Keratinocyte (primary cell): ENCODE results near the gene PLXNA2. TPM values are rescaled to one million over a fixed set of nuclear protein-coding genes. Genes with fewer than 3 reads are reported as not detected.

Source experiments
- DNase-seq: peaks from one replicate; pipeline ENCODE4 v3.0.0-alpha.2; 2011; ENCODE audit warnings: low read depth, missing footprints, low spot score
- FAIRE-seq: peaks from 2 replicates; lab custom pipeline; 2011; peaks lifted over from hg19 to GRCh38; lab: Jason Lieb, UNC
- H2AFZ ChIP-seq: 2 replicates; pipeline ENCODE4 v1.6.0; 2012; ENCODE audit warnings: low read length, control low read depth, inconsistent platforms; ENCODE audit not compliant: control insufficient read depth
- H3K27ac ChIP-seq: 2 replicates; pipeline ENCODE4 v1.5.1; 2011; ENCODE audit warnings: low read length; ENCODE audit not compliant: control insufficient read depth, insufficient read depth
- H3K27me3 ChIP-seq: 3 replicates; pipeline ENCODE4 v1.6.0; 2011; ENCODE audit warnings: low read length; ENCODE audit not compliant: control insufficient read depth, insufficient read depth; ENCODE audit errors: extremely low read depth
- H3K36me3 ChIP-seq, 2 experiments: 2 replicates in 1 of 2; 3 replicates in 1 of 2; pipeline ENCODE4 v1.5.1; 2011; ENCODE audit warnings: low read length in 2 of 2, mild to moderate bottlenecking in 1 of 2; ENCODE audit not compliant: control insufficient read depth in 2 of 2, insufficient read depth in 2 of 2; ENCODE audit errors: extremely low read depth in 1 of 2
- H3K4me1 ChIP-seq: 3 replicates; pipeline ENCODE4 v1.5.1; 2011; ENCODE audit warnings: low read length; ENCODE audit not compliant: control insufficient read depth, insufficient read depth; ENCODE audit errors: extremely low read depth
- H3K4me2 ChIP-seq: 3 replicates; pipeline ENCODE4 v1.6.0; 2011; ENCODE audit warnings: low read depth, low read length; ENCODE audit not compliant: control insufficient read depth, insufficient read depth; ENCODE audit errors: extremely low read depth
- H3K4me3 ChIP-seq, 3 experiments: fragments of 200-600 bp in 1 of 3; sonication (generic) in 1 of 3; 2 replicates in 2 of 3; 3 replicates in 1 of 3; pipeline ENCODE4 v1.5.1; 2011 to 2016; ENCODE audit warnings: low read length in 3 of 3, mild to moderate bottlenecking in 3 of 3, control low read depth in 2 of 3, inconsistent platforms in 1 of 3, low read depth in 1 of 3, mixed read lengths in 1 of 3, mixed run types in 1 of 3, moderate library complexity in 1 of 3; ENCODE audit not compliant: control insufficient read depth in 2 of 3, insufficient read depth in 2 of 3; ENCODE audit errors: extremely low read depth in 1 of 3
- H3K79me2 ChIP-seq: 2 replicates; pipeline ENCODE4 v1.6.0; 2012; ENCODE audit warnings: low read length; ENCODE audit not compliant: control insufficient read depth, insufficient read depth
- H3K9ac ChIP-seq: 3 replicates; pipeline ENCODE4 v1.6.0; 2011; ENCODE audit warnings: low read length; ENCODE audit not compliant: control insufficient read depth, insufficient read depth; ENCODE audit errors: extremely low read depth
- H3K9me1 ChIP-seq: 3 replicates; pipeline ENCODE4 v1.6.0; 2011; ENCODE audit warnings: low read length; ENCODE audit not compliant: control insufficient read depth, insufficient read depth; ENCODE audit errors: extremely low read depth
- H3K9me3 ChIP-seq: 2 replicates; pipeline ENCODE4 v1.5.1; 2012; ENCODE audit warnings: low read depth, low read length; ENCODE audit not compliant: control insufficient read depth
- H4K20me1 ChIP-seq: 3 replicates; pipeline ENCODE4 v1.6.0; 2011; ENCODE audit warnings: low read length; ENCODE audit not compliant: control insufficient read depth, insufficient read depth; ENCODE audit errors: extremely low read depth
- EZH2 ChIP-seq: IDR thresholded peaks from one replicate; pipeline ENCODE4 v1.6.1; 2012; ENCODE audit warnings: inconsistent platforms, mild to moderate bottlenecking, low read length, moderate library complexity
- dilution Hi-C: fragments of 300-500 bp; cut with MboI; formaldehyde crosslinking; loops from one replicate; pipeline ENCODE4 v1.7.0; 2020; ENCODE audit warnings: low sequenced_read_pairs; ENCODE audit not compliant: extremely low pct_ligation_motif_present
- polyA plus RNA-seq, 5 experiments: library from polyadenylated mRNA; depleted of rRNA in 3 of 5; stranded (reverse) in 3 of 5; stranded (forward) in 1 of 5; unstranded in 1 of 5; fragments of >200 nt; gene quantifications; 1 replicate in 1 of 5; 2 replicates in 3 of 5; 3 replicates in 1 of 5; pipeline versions ENCODE4 v1.2.1 to v1.2.3, GENCODE V29; 2011 to 2012; ENCODE audit warnings: missing spikeins in 2 of 5, low read depth in 1 of 5, low replicate concordance in 1 of 5
- TF ChIP-seq, protein P1 (sequence below), 3 experiments: IDR thresholded peaks in 1 of 3; conservative IDR thresholded peaks in 1 of 3; optimal IDR thresholded peaks in 1 of 3; 2 replicates in 2 of 3; 3 replicates in 1 of 3; pipeline versions ENCODE3 to v1.5.1; 2011; ENCODE audit warnings: low read length in 3 of 3, mild to moderate bottlenecking in 3 of 3, moderate library complexity in 2 of 3, control low read depth in 1 of 3, inconsistent platforms in 1 of 3; ENCODE audit not compliant: insufficient read depth in 2 of 3; ENCODE audit errors: extremely low read depth in 1 of 3

The PLXNA2 gene
- polyA plus RNA-seq, 1 donor (not counting 4 experiments of a cell fraction or from before 2014, with no cell fraction given) = 6.7 TPM

DNA sequence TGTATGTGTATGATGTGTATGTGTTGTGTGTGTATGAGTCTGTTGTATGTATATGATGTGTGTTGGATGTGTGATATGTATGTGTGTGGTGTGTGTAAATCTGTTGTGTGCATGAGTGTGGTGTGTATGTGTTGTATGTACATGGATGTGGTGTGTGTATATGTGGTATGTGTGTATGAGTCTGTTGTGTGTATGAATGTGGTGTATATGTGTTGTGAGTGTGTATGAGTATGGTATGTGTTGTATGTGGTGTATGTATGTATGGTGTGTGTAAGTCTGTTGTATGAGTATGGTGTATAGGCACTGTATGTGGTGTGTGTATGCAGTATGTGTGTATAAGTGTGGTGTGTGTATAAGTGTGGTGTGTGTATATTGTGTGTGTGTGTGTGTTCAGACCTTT lies 95.0 kb downstream of the PLXNA2 start:
- TF ChIP-seq EZH2 = no peak
- TF ChIP-seq, protein P1, sequence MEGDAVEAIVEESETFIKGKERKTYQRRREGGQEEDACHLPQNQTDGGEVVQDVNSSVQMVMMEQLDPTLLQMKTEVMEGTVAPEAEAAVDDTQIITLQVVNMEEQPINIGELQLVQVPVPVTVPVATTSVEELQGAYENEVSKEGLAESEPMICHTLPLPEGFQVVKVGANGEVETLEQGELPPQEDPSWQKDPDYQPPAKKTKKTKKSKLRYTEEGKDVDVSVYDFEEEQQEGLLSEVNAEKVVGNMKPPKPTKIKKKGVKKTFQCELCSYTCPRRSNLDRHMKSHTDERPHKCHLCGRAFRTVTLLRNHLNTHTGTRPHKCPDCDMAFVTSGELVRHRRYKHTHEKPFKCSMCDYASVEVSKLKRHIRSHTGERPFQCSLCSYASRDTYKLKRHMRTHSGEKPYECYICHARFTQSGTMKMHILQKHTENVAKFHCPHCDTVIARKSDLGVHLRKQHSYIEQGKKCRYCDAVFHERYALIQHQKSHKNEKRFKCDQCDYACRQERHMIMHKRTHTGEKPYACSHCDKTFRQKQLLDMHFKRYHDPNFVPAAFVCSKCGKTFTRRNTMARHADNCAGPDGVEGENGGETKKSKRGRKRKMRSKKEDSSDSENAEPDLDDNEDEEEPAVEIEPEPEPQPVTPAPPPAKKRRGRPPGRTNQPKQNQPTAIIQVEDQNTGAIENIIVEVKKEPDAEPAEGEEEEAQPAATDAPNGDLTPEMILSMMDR (optimal IDR thresholded peaks at IDR 0.05 in 1 of 3, IDR thresholded peaks at IDR 0.05 in 1 of 3, conservative IDR thresholded peaks at IDR 0.05 in 1 of 3; ENCODE audit: extremely low read depth in 1 of 3, insufficient read depth in 2 of 3, low read length in 3 of 3) = no peak
- Histone ChIP-seq H3K9me3 (no peaks in the 10 kb centered on the region), H3K4me1 (no peaks in the 10 kb centered on the region), H4K20me1 (no peaks in the 10 kb centered on the region), H3K79me2 (no peaks in the 10 kb centered on the region), H3K4me2 (no peak overlapping the region), H3K36me3 (peaks cover 2 to 13% of the 10 kb centered on the region in 2 experiments), H3K9ac (no peak overlapping the region), H3K27ac (no peak overlapping the region), H3K27me3 (no peaks in the 10 kb centered on the region), H3K4me3 (no peak overlapping the region), H2AFZ (no peak overlapping the region), H3K9me1 (no peaks in the 10 kb centered on the region)
- no peak for DNase-seq
- dilution Hi-C loops = no loop called here
- FAIRE-seq = no peak

DNA sequence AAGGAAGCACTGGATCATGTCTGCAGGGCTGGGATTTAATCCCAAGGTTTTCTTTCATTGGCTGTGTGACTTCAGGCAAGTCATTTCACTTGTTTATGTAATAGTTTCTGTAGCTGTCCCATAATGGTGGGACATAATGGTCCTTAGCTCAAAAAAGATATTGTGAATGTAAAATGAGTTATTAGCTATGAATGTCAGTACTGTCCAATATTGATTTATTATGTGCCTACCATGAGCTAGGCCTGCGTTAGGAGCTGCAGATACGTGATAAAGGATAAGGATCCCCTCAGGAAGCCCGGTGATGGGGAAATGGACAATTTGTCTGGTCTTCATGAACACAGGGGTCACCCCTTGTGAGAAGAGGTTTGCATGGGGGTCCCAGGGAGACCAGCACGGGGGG lies 95.8 kb downstream of the PLXNA2 start:
- H3K9me1 ChIP-seq = no peaks in the 10 kb centered on the region
- no peak overlapping the region for H3K4me2 ChIP-seq
- DNase-seq (no peak), FAIRE-seq (no peak)
- H3K27me3 ChIP-seq = no peaks in the 10 kb centered on the region
- dilution Hi-C loops = no loop called here
- H3K79me2 ChIP-seq = no peaks in the 10 kb centered on the region
- TF ChIP-seq, protein P1 (optimal IDR thresholded peaks at IDR 0.05 in 1 of 3, IDR thresholded peaks at IDR 0.05 in 1 of 3, conservative IDR thresholded peaks at IDR 0.05 in 1 of 3; ENCODE audit: extremely low read depth in 1 of 3, insufficient read depth in 2 of 3, low read length in 3 of 3) = no peak
- no peak for TF ChIP-seq EZH2
- no peak overlapping the region for H3K9ac ChIP-seq
- H3K4me3 ChIP-seq = no peak overlapping the region
- H2AFZ ChIP-seq = no peak overlapping the region
- H3K9me3 ChIP-seq = no peaks in the 10 kb centered on the region
- H4K20me1 ChIP-seq = no peaks in the 10 kb centered on the region
- H3K36me3 ChIP-seq = peaks cover 2 to 13% of the 10 kb centered on the region in 2 experiments
- no peak overlapping the region for H3K27ac ChIP-seq
- no peaks in the 10 kb centered on the region for H3K4me1 ChIP-seq
